Vagina (tissue), 2 donors: Measurements from ENCODE around the gene MCEE.
"Not testable (repeated sequence)": the region's sequence is repeated elsewhere in the genome, so short reads cannot be mapped to it uniquely, and the experiment has no call there.

Experiments
- POLR2A ChIP-seq, 2 donors: fragments of 450-650 bp; IDR thresholded peaks; one replicate each; pipeline ENCODE4 v1.6.1; 2017; ENCODE audit warnings: antibody characterized with exemption in 2 of 2, mild to moderate bottlenecking in 2 of 2, moderate library complexity in 2 of 2
- TF ChIP-seq, protein P1 (sequence below), 3 experiments: fragments of 450-650 bp in 2 of 3; fragments of 200-600 bp in 1 of 3; sonication (generic) in 1 of 3; IDR thresholded peaks; one replicate each; pipeline ENCODE4 v1.5.1; 2017 to 2019; ENCODE audit warnings: antibody characterized with exemption in 3 of 3, mild to moderate bottlenecking in 2 of 3, moderate library complexity in 2 of 3

DNA sequence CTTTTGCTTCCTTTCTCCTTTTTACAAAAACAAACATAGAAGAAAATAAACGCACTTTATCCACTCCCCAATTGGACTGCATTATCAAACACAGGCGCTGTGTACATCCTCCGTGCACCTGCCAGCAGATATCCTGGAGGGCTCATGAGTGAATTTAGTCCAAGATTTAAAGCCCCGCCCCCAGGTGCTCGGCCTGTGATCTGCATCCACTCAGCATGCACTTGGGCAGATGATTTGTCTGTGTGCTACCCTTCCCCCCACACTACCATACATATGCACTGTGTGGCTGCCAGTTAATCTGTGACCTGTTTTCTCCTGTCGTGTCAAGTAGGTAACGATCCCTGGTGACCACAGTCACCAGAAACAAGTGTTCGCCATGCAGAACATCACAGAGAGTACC lies 48.8 kb upstream of the MCEE start:
- TF ChIP-seq, protein P1, sequence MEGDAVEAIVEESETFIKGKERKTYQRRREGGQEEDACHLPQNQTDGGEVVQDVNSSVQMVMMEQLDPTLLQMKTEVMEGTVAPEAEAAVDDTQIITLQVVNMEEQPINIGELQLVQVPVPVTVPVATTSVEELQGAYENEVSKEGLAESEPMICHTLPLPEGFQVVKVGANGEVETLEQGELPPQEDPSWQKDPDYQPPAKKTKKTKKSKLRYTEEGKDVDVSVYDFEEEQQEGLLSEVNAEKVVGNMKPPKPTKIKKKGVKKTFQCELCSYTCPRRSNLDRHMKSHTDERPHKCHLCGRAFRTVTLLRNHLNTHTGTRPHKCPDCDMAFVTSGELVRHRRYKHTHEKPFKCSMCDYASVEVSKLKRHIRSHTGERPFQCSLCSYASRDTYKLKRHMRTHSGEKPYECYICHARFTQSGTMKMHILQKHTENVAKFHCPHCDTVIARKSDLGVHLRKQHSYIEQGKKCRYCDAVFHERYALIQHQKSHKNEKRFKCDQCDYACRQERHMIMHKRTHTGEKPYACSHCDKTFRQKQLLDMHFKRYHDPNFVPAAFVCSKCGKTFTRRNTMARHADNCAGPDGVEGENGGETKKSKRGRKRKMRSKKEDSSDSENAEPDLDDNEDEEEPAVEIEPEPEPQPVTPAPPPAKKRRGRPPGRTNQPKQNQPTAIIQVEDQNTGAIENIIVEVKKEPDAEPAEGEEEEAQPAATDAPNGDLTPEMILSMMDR (IDR thresholded peaks at IDR 0.05): not testable (repeated sequence)
- TF ChIP-seq POLR2A (IDR thresholded peaks at IDR 0.05): not testable (repeated sequence)
